ENCODE results near the gene CAMP. TPM values are rescaled to one million over a fixed set of nuclear protein-coding genes. Genes with fewer than 3 reads are reported as not detected.

CAMP gene
- total RNA-seq, 2 donors from 2014 or later: 1.5 TPM; not detected in 1

- H3K36me3 ChIP-seq: no peaks in the 10 kb centered on the region
- H3K9me3 ChIP-seq: no peaks in the 10 kb centered on the region
- no peak for DNase-seq (ENCODE audit: low spot score)
- TF ChIP-seq CTCF (IDR thresholded peaks at IDR 0.05): no peak
- H3K4me1 ChIP-seq: peaks cover 0 to 11% of the 10 kb centered on the region in 2 donors
- no peaks in the 10 kb centered on the region for H3K27me3 ChIP-seq
- H3K4me3 ChIP-seq: peak overlapping the region; percentile 79 to 82
- H3K27ac ChIP-seq: peak overlapping the region; percentile 81 to 86
Observed at GRCh38 chr3:48240000-48240963, 17.0 kb downstream of the CAMP start.

GRCh38 chr3:48241796-48242455 lies 18.6 kb downstream of the CAMP start:
- no peak for TF ChIP-seq CTCF (IDR thresholded peaks at IDR 0.05)
- peaks cover 0 to 11% of the 10 kb centered on the region in 2 donors for H3K4me1 ChIP-seq
- H3K27ac ChIP-seq: peak overlapping the region; percentile 81 to 86
- DNase-seq (ENCODE audit: low spot score): no peak
- no peaks in the 10 kb centered on the region for H3K36me3 ChIP-seq
- no peaks in the 10 kb centered on the region for H3K9me3 ChIP-seq
- H3K4me3 ChIP-seq: peak overlapping the region; percentile 79 to 82
- H3K27me3 ChIP-seq: no peaks in the 10 kb centered on the region

GRCh38 chr3:48243886-48244285 lies 20.6 kb downstream of the CAMP start:
- no peaks in the 10 kb centered on the region for H3K36me3 ChIP-seq
- no peak overlapping the region for H3K4me3 ChIP-seq
- no peaks in the 10 kb centered on the region for H3K9me3 ChIP-seq
- peaks cover 0 to 13% of the 10 kb centered on the region in 2 donors for H3K4me1 ChIP-seq
- DNase-seq (ENCODE audit: low spot score): no peak
- H3K27ac ChIP-seq: no peak overlapping the region
- no peak for TF ChIP-seq CTCF (IDR thresholded peaks at IDR 0.05)
- no peaks in the 10 kb centered on the region for H3K27me3 ChIP-seq

- no peak overlapping the region for H3K4me3 ChIP-seq
- no peak for DNase-seq (ENCODE audit: low spot score)
- H3K36me3 ChIP-seq: no peaks in the 10 kb centered on the region
- no peak for TF ChIP-seq CTCF (IDR thresholded peaks at IDR 0.05)
- peaks cover 0 to 13% of the 10 kb centered on the region in 2 donors for H3K4me1 ChIP-seq
- no peak overlapping the region for H3K27ac ChIP-seq
- H3K9me3 ChIP-seq: no peaks in the 10 kb centered on the region
- H3K27me3 ChIP-seq: no peaks in the 10 kb centered on the region
Observed at GRCh38 chr3:48244461-48244860, 21.2 kb downstream of the CAMP start.

- Histone ChIP-seq H3K9me3 (no peaks in the 10 kb centered on the region), H3K4me3 (no peak overlapping the region), H3K27ac (no peak overlapping the region), H3K4me1 (peaks cover 0 to 13% of the 10 kb centered on the region in 2 donors), H3K36me3 (no peaks in the 10 kb centered on the region), H3K27me3 (no peaks in the 10 kb centered on the region)
- no peak for TF ChIP-seq CTCF (IDR thresholded peaks at IDR 0.05)
- DNase-seq (ENCODE audit: low spot score): no peak
Observed at GRCh38 chr3:48245136-48245535, 21.8 kb downstream of the CAMP start.
